Measurements from ENCODE around the gene WDR75. TPM values are rescaled to one million over a fixed set of nuclear protein-coding genes. Genes with fewer than 3 reads are reported as not detected.

WDR75 gene
- total and polyA plus RNA-seq, 2 of the 13 experiments (the other 11 are each of a cell fraction or from before 2014, with no cell fraction given): 63.0 to 74.1 TPM

GRCh38 chr2:189506514-189506976 is 65.3 kb downstream of the WDR75 start (continued):
- TF ChIP-seq ZNF160 (CRISPR knock-in tag; IDR thresholded peaks at IDR 0.05) (no peak), NBN (conservative IDR thresholded peaks at IDR 0.05) (no peak), RCOR2 (CRISPR knock-in tag; IDR thresholded peaks at IDR 0.05) (peak; percentile 54; the same call in 1 of the 2 replicates), ZNF143 (CRISPR knock-in tag; IDR thresholded peaks at IDR 0.05) (no peak), ZNF124 (CRISPR knock-in tag; IDR thresholded peaks at IDR 0.05) (no peak), ZMYM3 (CRISPR knock-in tag; IDR thresholded peaks at IDR 0.05) (no peak), SNAPC5 (CRISPR knock-in tag; IDR thresholded peaks at IDR 0.05; ENCODE audit: borderline replicate concordance) (no peak), ZEB1 (IDR thresholded peaks at IDR 0.05; ENCODE audit: insufficient replicate concordance, low read depth) (no peak), GATAD2A (CRISPR knock-in tag; IDR thresholded peaks at IDR 0.05) (peak; percentile 48; the same call in 1 of the 2 replicates), XBP1 (CRISPR knock-in tag; IDR thresholded peaks at IDR 0.05) (no peak), ZBTB43 (CRISPR knock-in tag; conservative IDR thresholded peaks at IDR 0.05) (no peak), TMF1 (CRISPR knock-in tag; IDR thresholded peaks at IDR 0.05; ENCODE audit: low read depth) (no peak), MTA3 (CRISPR knock-in tag; IDR thresholded peaks at IDR 0.05) (no peak), ZNF496 (CRISPR knock-in tag; IDR thresholded peaks at IDR 0.05; ENCODE audit: insufficient replicate concordance) (no peak), ZNF557 (CRISPR knock-in tag; IDR thresholded peaks at IDR 0.05) (no peak), NFAT5 (CRISPR knock-in tag; IDR thresholded peaks at IDR 0.05) (no peak), ZNF317 (CRISPR knock-in tag; IDR thresholded peaks at IDR 0.05) (no peak), ZNF550 (CRISPR knock-in tag; IDR thresholded peaks at IDR 0.05; ENCODE audit: borderline replicate concordance) (no peak), ZNF431 (CRISPR knock-in tag; IDR thresholded peaks at IDR 0.05; ENCODE audit: borderline replicate concordance, low read depth) (no peak), CCAR2 (optimal IDR thresholded peaks at IDR 0.05; ENCODE audit: low read depth, low read length) (no peak), AGO2 (optimal IDR thresholded peaks at IDR 0.05; ENCODE audit: low read depth, low read length) (no peak), MED1 (CRISPR knock-in tag; IDR thresholded peaks at IDR 0.05) (peak; percentile 16; the same call in 1 of the 2 replicates), MED8 (CRISPR knock-in tag; IDR thresholded peaks at IDR 0.05; ENCODE audit: insufficient replicate concordance) (no peak), CREB1 (IDR thresholded peaks at IDR 0.05) (peak; percentile 45), CREB1 (CRISPR knock-in tag; IDR thresholded peaks at IDR 0.05) (no peak), SP4 (CRISPR knock-in tag; IDR thresholded peaks at IDR 0.05) (no peak), TFDP2 (CRISPR knock-in tag; IDR thresholded peaks at IDR 0.05) (no peak)
